SK-N-SH treated with all-trans-retinoic acid at 6 μM for 48 hours (cell line): ENCODE results near the gene RNASEH2B.

ENCODE experiments used
- CREB5 ChIP-seq: fragments of 250-450 bp; sonication (Bioruptor Pico); IDR thresholded peaks from 2 replicates; pipeline ENCODE4 v1.5.1; 2020; ENCODE audit warnings: low read depth, mild to moderate bottlenecking, moderate library complexity
- ISL1 ChIP-seq: fragments of 250-450 bp; sonication (Bioruptor Pico); IDR thresholded peaks from 2 replicates; pipeline ENCODE4 v2.1.2; 2022; ENCODE audit warnings: mild to moderate bottlenecking, moderate library complexity
- ZNF565 ChIP-seq: fragments of 450-650 bp; formaldehyde crosslinking; conservative IDR thresholded peaks from 2 replicates; pipeline ENCODE4 v1.5.0; 2020; ENCODE audit warnings: low read depth, mild to moderate bottlenecking, moderate library complexity
- TF ChIP-seq, protein P1 (sequence below): fragments of 250-450 bp; sonication (Bioruptor Pico); IDR thresholded peaks from 2 replicates; pipeline ENCODE4 v1.8.0; 2020; ENCODE audit warnings: mild to moderate bottlenecking, moderate library complexity, borderline replicate concordance

DNA sequence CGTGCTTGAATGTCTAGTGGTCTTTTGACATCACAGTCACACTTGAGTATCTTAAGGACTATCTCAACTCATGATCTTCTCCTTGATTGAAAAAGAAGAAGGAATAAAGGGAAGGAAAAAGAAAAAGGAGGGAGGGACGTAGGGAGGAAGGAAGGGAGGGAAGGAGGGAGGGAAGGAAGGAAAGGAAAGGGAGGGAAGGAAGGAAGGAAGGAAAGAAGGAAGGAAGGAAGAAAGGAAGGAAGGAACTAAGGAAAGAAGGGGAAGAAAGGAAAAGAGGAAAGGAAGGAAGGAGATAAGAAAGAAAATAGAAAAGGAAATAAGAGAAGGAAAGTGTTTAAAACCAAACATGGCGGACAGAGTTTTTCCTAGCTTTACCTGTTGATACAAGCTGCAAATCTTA, 64.7 kb downstream of the RNASEH2B start:
- TF ChIP-seq, protein P1, sequence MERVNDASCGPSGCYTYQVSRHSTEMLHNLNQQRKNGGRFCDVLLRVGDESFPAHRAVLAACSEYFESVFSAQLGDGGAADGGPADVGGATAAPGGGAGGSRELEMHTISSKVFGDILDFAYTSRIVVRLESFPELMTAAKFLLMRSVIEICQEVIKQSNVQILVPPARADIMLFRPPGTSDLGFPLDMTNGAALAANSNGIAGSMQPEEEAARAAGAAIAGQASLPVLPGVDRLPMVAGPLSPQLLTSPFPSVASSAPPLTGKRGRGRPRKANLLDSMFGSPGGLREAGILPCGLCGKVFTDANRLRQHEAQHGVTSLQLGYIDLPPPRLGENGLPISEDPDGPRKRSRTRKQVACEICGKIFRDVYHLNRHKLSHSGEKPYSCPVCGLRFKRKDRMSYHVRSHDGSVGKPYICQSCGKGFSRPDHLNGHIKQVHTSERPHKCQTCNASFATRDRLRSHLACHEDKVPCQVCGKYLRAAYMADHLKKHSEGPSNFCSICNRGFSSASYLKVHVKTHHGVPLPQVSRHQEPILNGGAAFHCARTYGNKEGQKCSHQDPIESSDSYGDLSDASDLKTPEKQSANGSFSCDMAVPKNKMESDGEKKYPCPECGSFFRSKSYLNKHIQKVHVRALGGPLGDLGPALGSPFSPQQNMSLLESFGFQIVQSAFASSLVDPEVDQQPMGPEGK (CRISPR knock-in tag) = no peak
- TF ChIP-seq CREB5 (CRISPR knock-in tag) (no peak), ISL1 (CRISPR knock-in tag) (no peak), ZNF565 (no peak)
